ENCODE results near the gene GABBR2. TPM values are rescaled to one million over a fixed set of nuclear protein-coding genes. Genes with fewer than 3 reads are reported as not detected.

GABBR2 gene
- total RNA-seq, 1 experiment from 2014 or later = 0.23 TPM

- H3K4me1 Mint-ChIP-seq (ENCODE audit: low read depth, unreplicated experiment) = peaks cover 13% of the 10 kb centered on the region
Observed at GRCh38 chr9:98315551-98316060, 393.1 kb downstream of the GABBR2 start.

GRCh38 chr9:98315067-98315453, 393.7 kb downstream of the GABBR2 start:
- no peaks in the 10 kb centered on the region for H3K4me1 ChIP-seq
- no peak for DNase-seq
- no peak for TF ChIP-seq CTCF (IDR thresholded peaks at IDR 0.05; ENCODE audit: insufficient read depth in 1 of 2, low read depth in 1 of 2, low read length in 1 of 2, severe bottlenecking in 1 of 2, unreplicated experiment in 1 of 2)
- ChIA-PET CTCF (interaction anchor here (0.8 to 1.2 kb wide), 3 partner anchors 208 to 461 kb away, joined by 3 to 5 read pairs (median 3); no protein-coding TSS in a partner anchor), POLR2A (no interaction called here)
- H3K4me1 Mint-ChIP-seq (ENCODE audit: low read depth, unreplicated experiment) = peaks cover 13% of the 10 kb centered on the region
- intact Hi-C loops (cut with micrococcal nuclease; ENCODE audit: unreplicated experiment) = loop anchor here (1.0 to 5.0 kb wide), 5 partner anchors 60 to 476 kb away; no protein-coding TSS in a partner anchor
- BruUV-seq (replicated peaks) = no TSS peak
- H3K4me3 Mint-ChIP-seq (ENCODE audit: unreplicated experiment) = no peak overlapping the region
- no peaks in the 10 kb centered on the region for H3K36me3 ChIP-seq (ENCODE audit: control insufficient read depth, insufficient read depth, low read length)
- H3K9me3 Mint-ChIP-seq (ENCODE audit: unreplicated experiment) = no peaks in the 10 kb centered on the region
- H3K9me3 ChIP-seq = no peaks in the 10 kb centered on the region
- H3K27me3 Mint-ChIP-seq (ENCODE audit: insufficient read depth, unreplicated experiment) = no peaks in the 10 kb centered on the region
- no peak overlapping the region for H3K27ac Mint-ChIP-seq (ENCODE audit: unreplicated experiment)
- no peaks in the 10 kb centered on the region for H3K27me3 ChIP-seq (replicated peaks; ENCODE audit: control insufficient read depth, insufficient read depth, low read length)
- H3K36me3 Mint-ChIP-seq (ENCODE audit: insufficient read depth, unreplicated experiment) = peaks cover 4% of the 10 kb centered on the region
- H3K4me3 ChIP-seq (ENCODE audit: low read depth, low read length) = no peak overlapping the region

More at GRCh38 chr9:98315551-98316060, 393.1 kb downstream of the GABBR2 start:
- Histone ChIP-seq H3K36me3 (ENCODE audit: control insufficient read depth, insufficient read depth, low read length) (no peaks in the 10 kb centered on the region), H3K9me3 (no peaks in the 10 kb centered on the region), H3K27me3 (replicated peaks; ENCODE audit: control insufficient read depth, insufficient read depth, low read length) (no peaks in the 10 kb centered on the region), H3K4me1 (no peaks in the 10 kb centered on the region), H3K4me3 (ENCODE audit: low read depth, low read length) (no peak overlapping the region)
- ChIA-PET POLR2A (no interaction called here), CTCF (interaction anchor here (0.9 to 1.5 kb wide), 4 partner anchors 9 to 460 kb away, joined by 3 to 5 read pairs (median 4); no protein-coding TSS in a partner anchor)
- H3K9me3 Mint-ChIP-seq (ENCODE audit: unreplicated experiment) = no peaks in the 10 kb centered on the region
- peaks cover 4% of the 10 kb centered on the region for H3K36me3 Mint-ChIP-seq (ENCODE audit: insufficient read depth, unreplicated experiment)
- peak; percentile 89 to 90 for DNase-seq
- H3K27me3 Mint-ChIP-seq (ENCODE audit: insufficient read depth, unreplicated experiment) = no peaks in the 10 kb centered on the region
- intact Hi-C loops (cut with micrococcal nuclease; ENCODE audit: unreplicated experiment) = loop anchor here (1.0 to 5.0 kb wide), 5 partner anchors 59 to 476 kb away; no protein-coding TSS in a partner anchor
- TF ChIP-seq CTCF (IDR thresholded peaks at IDR 0.05; ENCODE audit: insufficient read depth in 1 of 2, low read depth in 1 of 2, low read length in 1 of 2, severe bottlenecking in 1 of 2, unreplicated experiment in 1 of 2) = peak; percentile 93 to 97
- H3K27ac Mint-ChIP-seq (ENCODE audit: unreplicated experiment) = no peak overlapping the region
- no TSS peak for BruUV-seq (replicated peaks)
- no peak overlapping the region for H3K4me3 Mint-ChIP-seq (ENCODE audit: unreplicated experiment)

GRCh38 chr9:98314381-98315066, 394.2 kb downstream of the GABBR2 start:
- POLR2A ChIA-PET = no interaction called here

More at GRCh38 chr9:98314381-98315066, 394.2 kb downstream of the GABBR2 start:
- intact Hi-C loops (cut with micrococcal nuclease; ENCODE audit: unreplicated experiment) = loop anchor here (1.0 to 5.0 kb wide), 5 partner anchors 60 to 477 kb away; no protein-coding TSS in a partner anchor
- Mint-ChIP-seq H3K27me3 (ENCODE audit: insufficient read depth, unreplicated experiment) (no peaks in the 10 kb centered on the region), H3K36me3 (ENCODE audit: insufficient read depth, unreplicated experiment) (peaks cover 4% of the 10 kb centered on the region), H3K9me3 (ENCODE audit: unreplicated experiment) (no peaks in the 10 kb centered on the region), H3K4me1 (ENCODE audit: low read depth, unreplicated experiment) (peaks cover 13% of the 10 kb centered on the region), H3K27ac (ENCODE audit: unreplicated experiment) (no peak overlapping the region), H3K4me3 (ENCODE audit: unreplicated experiment) (no peak overlapping the region)
- DNase-seq = no peak
- Histone ChIP-seq H3K27me3 (replicated peaks; ENCODE audit: control insufficient read depth, insufficient read depth, low read length) (no peaks in the 10 kb centered on the region), H3K4me3 (ENCODE audit: low read depth, low read length) (no peak overlapping the region), H3K36me3 (ENCODE audit: control insufficient read depth, insufficient read depth, low read length) (no peaks in the 10 kb centered on the region), H3K9me3 (no peaks in the 10 kb centered on the region), H3K4me1 (no peaks in the 10 kb centered on the region)
- BruUV-seq (replicated peaks) = no TSS peak
- TF ChIP-seq CTCF (IDR thresholded peaks at IDR 0.05; ENCODE audit: insufficient read depth in 1 of 2, low read depth in 1 of 2, low read length in 1 of 2, severe bottlenecking in 1 of 2, unreplicated experiment in 1 of 2) = no peak
- CTCF ChIA-PET = interaction anchor here (0.8 to 0.9 kb wide), 2 partner anchors 9 to 462 kb away, joined by 3 read pairs; no protein-coding TSS in a partner anchor

Measured in Caco-2 (cell line).